GM12865 (cell line): ENCODE results near the gene FUT9.

Experiments used
- DNase-seq: peaks from one replicate; pipeline ENCODE4 v3.0.0; 2010; ENCODE audit warnings: low read depth
- H3K4me3 ChIP-seq: 2 replicates; pipeline ENCODE4 v1.5.1; 2011; ENCODE audit warnings: mild to moderate bottlenecking, low read depth, low read length, control low read depth
- CTCF ChIP-seq: IDR thresholded peaks from 2 replicates; pipeline ENCODE4 v1.5.1; 2011; ENCODE audit warnings: low read length, control low read depth, low read depth, inconsistent platforms; ENCODE audit not compliant: insufficient read depth; ENCODE audit errors: missing control alignments

The FUT9 gene

GRCh38 chr6:96186516-96187195 lies 170.9 kb downstream of the FUT9 start:
- no peak for TF ChIP-seq CTCF

DNA sequence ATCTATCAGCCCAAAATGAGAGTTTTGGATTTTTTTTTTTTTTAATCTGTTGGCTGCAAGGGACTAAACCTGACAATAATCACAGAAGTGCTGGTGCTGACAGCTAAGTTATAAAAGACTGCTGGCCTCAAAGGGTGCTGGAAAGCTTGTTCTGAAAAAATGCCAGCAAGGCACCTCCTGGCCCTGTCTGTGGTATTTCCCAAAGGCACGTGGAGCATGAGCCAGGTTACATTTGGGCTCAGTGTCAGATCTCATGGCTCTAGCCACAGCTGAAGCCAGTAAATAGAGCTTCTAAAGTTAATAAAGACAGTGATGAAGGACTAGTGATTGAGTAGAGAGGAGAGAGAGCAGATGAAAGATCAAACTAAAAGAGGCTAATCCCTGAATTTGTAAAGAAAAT lies 178.9 kb downstream of the FUT9 start:
- H3K4me3 ChIP-seq: no peak overlapping the region
- TF ChIP-seq CTCF: no peak
- DNase-seq: no peak

More at GRCh38 chr6:96186516-96187195, 170.9 kb downstream of the FUT9 start:
- no peak for DNase-seq
- no peak overlapping the region for H3K4me3 ChIP-seq

DNA sequence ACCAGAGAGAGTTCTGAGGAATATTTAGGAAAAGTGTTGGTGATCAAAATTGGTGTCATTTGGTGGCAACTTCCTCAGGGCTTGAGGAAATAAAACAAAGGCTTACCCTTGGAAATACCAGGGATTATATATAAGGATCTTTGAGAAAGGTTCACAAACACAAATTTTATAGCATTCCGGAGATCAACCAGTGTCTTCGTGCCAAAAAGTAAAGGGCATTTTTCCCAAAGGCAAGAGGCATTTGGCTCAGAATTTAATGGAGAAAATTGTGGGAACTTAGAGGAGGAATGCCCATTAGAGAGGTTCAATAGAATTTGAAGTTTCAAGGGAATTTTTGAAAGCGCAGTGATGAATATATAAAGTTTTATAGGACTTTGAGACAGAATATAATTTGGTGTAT lies 179.5 kb downstream of the FUT9 start:
- H3K4me3 ChIP-seq: no peak overlapping the region
- no peak for TF ChIP-seq CTCF
- DNase-seq: no peak

GRCh38 chr6:96196633-96197032 lies 180.9 kb downstream of the FUT9 start:
- no peak for TF ChIP-seq CTCF
- H3K4me3 ChIP-seq: no peak overlapping the region
- no peak for DNase-seq

DNA sequence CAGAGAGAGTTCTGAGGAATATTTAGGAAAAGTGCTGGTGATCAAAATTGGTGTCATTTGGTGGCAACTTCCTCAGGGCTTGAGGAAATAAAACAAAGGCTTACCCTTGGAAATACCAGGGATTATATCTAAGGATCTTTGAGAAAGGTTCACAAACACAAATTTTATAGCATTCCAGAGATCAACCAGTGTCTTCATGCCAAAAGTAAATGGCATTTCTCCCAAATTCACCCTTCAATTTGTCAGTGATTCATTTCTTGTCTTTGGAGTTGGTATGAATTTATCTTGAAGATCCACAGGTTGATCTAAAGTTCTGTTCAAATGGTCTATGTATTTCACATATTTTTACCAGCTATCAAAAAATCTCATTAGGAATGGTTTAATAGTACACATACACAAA lies 181.5 kb downstream of the FUT9 start:
- no peak overlapping the region for H3K4me3 ChIP-seq
- no peak for DNase-seq
- no peak for TF ChIP-seq CTCF

DNA sequence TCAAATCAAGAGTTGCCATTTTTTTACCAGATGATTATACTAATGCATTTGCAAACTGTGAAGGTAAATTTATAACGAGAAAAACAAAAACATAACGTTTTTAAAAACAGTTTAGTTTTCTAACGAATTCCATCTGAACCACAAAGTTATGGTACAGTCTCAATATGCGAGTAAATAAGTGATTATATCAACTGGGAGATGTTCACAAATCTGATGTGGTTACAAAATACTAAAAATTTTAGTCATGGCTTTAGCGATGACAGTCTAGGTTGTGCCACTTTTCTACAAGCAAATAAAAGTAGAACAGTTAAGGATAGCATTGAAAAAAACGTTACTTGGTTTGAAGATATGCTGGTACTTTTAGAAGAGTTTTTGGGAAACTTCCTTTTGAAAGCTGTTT lies 186.8 kb downstream of the FUT9 start:
- TF ChIP-seq CTCF: no peak
- no peak for DNase-seq
- H3K4me3 ChIP-seq: no peak overlapping the region

- H3K4me3 ChIP-seq: no peak overlapping the region
- TF ChIP-seq CTCF: no peak
- no peak for DNase-seq
Measured at GRCh38 chr6:96211341-96211740, 195.6 kb downstream of the FUT9 start.
